HEK293T (cell line): ENCODE results near the gene KCNK7.

Source experiments
- ELF4 ChIP-seq: fragments of 450-650 bp; IDR thresholded peaks from 2 replicates; pipeline ENCODE4 v1.6.1; 2017; ENCODE audit warnings: antibody characterized with exemption
- HDGF ChIP-seq: fragments of 450-650 bp; IDR thresholded peaks from 2 replicates; pipeline ENCODE4 v1.6.1; 2017; ENCODE audit warnings: antibody characterized with exemption, borderline replicate concordance
- LEF1 ChIP-seq: fragments of 450-650 bp; IDR thresholded peaks from 2 replicates; pipeline ENCODE4 v1.6.1; 2017; ENCODE audit warnings: mild to moderate bottlenecking, borderline replicate concordance
- PKNOX1 ChIP-seq: fragments of 450-650 bp; IDR thresholded peaks from 2 replicates; pipeline ENCODE4 v1.6.1; 2016
- SUZ12 ChIP-seq: fragments of 450-650 bp; IDR thresholded peaks from 2 replicates; pipeline ENCODE4 v1.6.1; 2016; ENCODE audit warnings: mild to moderate bottlenecking
- ZNF384 ChIP-seq: fragments of 450-650 bp; IDR thresholded peaks from 2 replicates; pipeline ENCODE4 v1.6.1; 2016

DNA sequence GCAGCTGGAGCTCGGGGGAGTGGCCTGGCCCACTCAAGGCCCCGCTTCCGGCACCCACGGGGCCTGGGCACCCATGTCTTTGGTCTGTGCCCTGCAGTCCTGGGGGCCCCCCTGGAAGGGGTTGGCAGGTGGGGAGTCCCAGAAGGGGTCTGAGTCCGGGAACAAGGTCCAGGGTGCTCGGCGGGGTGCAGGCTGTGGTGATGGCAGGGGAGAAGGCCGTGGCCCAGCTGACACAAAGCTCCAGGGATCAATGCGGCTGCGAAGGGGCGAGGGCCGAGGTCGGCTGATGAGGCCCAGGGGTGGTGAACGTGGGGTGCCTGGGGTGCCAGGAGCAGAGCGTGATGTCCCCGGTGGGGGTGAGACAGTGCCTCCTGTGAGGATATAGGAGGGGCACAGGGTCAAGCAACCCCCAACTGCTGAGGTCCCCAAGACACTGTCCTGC, 2.7 kb upstream of the KCNK7 start:
- TF ChIP-seq ZNF384 = no peak
- TF ChIP-seq SUZ12 = no peak
- TF ChIP-seq LEF1 = no peak
- no peak for TF ChIP-seq ELF4
- TF ChIP-seq HDGF = no peak
- no peak for TF ChIP-seq PKNOX1
